Testis (tissue), 3 donors: ENCODE data around the gene CNPY1. TPM values are rescaled to one million over a fixed set of nuclear protein-coding genes. Genes with fewer than 3 reads are reported as not detected.

Experiments used
- DNase-seq: peaks from one replicate; pipeline ENCODE4 v3.0.0-alpha.2; 2019
- H3K27ac ChIP-seq, 2 donors: fragments of 200-600 bp; sonication (generic); one replicate each; pipeline ENCODE4 v1.5.1; 2019
- H3K27me3 ChIP-seq: fragments of 200-600 bp; sonication (generic); one replicate; pipeline ENCODE4 v1.5.1; 2019
- H3K36me3 ChIP-seq: fragments of 200-600 bp; sonication (generic); one replicate; pipeline ENCODE4 v1.5.1; 2017; ENCODE audit warnings: low read depth; ENCODE audit errors: missing control alignments
- H3K4me1 ChIP-seq: fragments of 200-600 bp; sonication (generic); one replicate; pipeline ENCODE4 v1.5.1; 2019
- H3K4me3 ChIP-seq, 2 donors: fragments of 200-600 bp; sonication (generic); one replicate each; pipeline ENCODE4 v1.5.1; 2017 to 2019
- H3K9me3 ChIP-seq: fragments of 200-600 bp; sonication (generic); one replicate; pipeline ENCODE4 v1.5.1; 2017
- POLR2A ChIP-seq: fragments of 450-650 bp; IDR thresholded peaks from one replicate; pipeline ENCODE4 v1.6.1; 2017; ENCODE audit warnings: antibody characterized with exemption, mild to moderate bottlenecking, moderate library complexity
- WGBS, 2 donors: methylation state at CpG; one replicate each; pipeline ENCODE4 v1.1.5; 2018; 5-methylcytosine and 5-hydroxymethylcytosine counted together
- intact Hi-C: fragments of 100-400 bp; cut with DNase I; formaldehyde crosslinking; loops from one replicate; pipeline ENCODE4 v1.15.1; 2023; ENCODE audit warnings: low total_unique reads
- polyA plus RNA-seq: library from polyadenylated mRNA; stranded (reverse); fragments of 350-450 nt; fragmentation: Illumina TruSeq; extraction: RNeasy Lipid Tissue Mini Kit (QIAGEN cat#74804); gene quantifications from one replicate; pipeline ENCODE4 v1.2.3, GENCODE V29; 2014; ENCODE audit warnings: low read depth, low replicate concordance; ENCODE audit not compliant: insufficient read depth
- total RNA-seq, 2 donors: library from RNA; depleted of rRNA; stranded (reverse); fragments of >200 nt; gene quantifications; one replicate each; pipeline ENCODE4 v1.2.3, GENCODE V29; 2016
- TF ChIP-seq, protein P1 (sequence below), 3 experiments: fragments of 450-650 bp in 2 of 3; fragments of 200-600 bp in 1 of 3; sonication (generic) in 1 of 3; IDR thresholded peaks; one replicate each; pipeline ENCODE4 v1.5.1; 2016 to 2019; ENCODE audit warnings: antibody characterized with exemption in 3 of 3, mild to moderate bottlenecking in 2 of 3, moderate library complexity in 1 of 3

CNPY1 gene
- total and polyA plus RNA-seq, 3 donors from 2014 or later: 0.25 to 0.47 (median 0.31) TPM

DNA sequence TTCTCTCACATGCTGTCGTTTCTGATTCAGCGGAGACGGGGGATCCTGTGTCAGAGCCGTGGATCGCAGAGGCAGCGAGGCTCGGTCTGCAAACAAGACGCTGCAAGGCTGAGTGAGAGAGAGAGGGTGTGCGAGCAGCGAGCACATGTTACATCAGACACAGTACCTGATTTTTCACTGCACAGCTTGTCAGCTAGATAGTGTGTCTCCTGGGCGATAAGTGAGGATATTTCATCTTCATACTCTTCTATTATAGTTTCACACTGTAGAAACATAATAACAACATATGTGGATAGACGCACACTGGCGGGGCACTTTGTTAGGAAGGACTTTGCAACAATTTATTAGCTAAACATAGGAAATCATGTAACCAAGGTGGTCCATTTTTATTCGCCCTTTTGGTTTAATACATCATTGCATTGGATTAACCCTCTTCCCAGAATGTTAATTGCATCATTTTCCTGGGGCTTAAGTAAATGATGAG lies 39.5 kb downstream of the CNPY1 start:
- DNase-seq: no peak
- no peaks in the 10 kb centered on the region for H3K27me3 ChIP-seq
- no peak overlapping the region for H3K27ac ChIP-seq
- no peak for TF ChIP-seq POLR2A
- TF ChIP-seq, protein P1, sequence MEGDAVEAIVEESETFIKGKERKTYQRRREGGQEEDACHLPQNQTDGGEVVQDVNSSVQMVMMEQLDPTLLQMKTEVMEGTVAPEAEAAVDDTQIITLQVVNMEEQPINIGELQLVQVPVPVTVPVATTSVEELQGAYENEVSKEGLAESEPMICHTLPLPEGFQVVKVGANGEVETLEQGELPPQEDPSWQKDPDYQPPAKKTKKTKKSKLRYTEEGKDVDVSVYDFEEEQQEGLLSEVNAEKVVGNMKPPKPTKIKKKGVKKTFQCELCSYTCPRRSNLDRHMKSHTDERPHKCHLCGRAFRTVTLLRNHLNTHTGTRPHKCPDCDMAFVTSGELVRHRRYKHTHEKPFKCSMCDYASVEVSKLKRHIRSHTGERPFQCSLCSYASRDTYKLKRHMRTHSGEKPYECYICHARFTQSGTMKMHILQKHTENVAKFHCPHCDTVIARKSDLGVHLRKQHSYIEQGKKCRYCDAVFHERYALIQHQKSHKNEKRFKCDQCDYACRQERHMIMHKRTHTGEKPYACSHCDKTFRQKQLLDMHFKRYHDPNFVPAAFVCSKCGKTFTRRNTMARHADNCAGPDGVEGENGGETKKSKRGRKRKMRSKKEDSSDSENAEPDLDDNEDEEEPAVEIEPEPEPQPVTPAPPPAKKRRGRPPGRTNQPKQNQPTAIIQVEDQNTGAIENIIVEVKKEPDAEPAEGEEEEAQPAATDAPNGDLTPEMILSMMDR (IDR thresholded peaks at IDR 0.05): no peak
- 41 to 62% methylated on average over 14 of the region's 14 CpGs for WGBS, 2 donors
- no peaks in the 10 kb centered on the region for H3K36me3 ChIP-seq
- no peaks in the 10 kb centered on the region for H3K9me3 ChIP-seq
- no peaks in the 10 kb centered on the region for H3K4me1 ChIP-seq
- intact Hi-C loops: no loop called here
- no peak overlapping the region for H3K4me3 ChIP-seq

- H3K9me3 ChIP-seq: no peaks in the 10 kb centered on the region
- no peak overlapping the region for H3K27ac ChIP-seq
- no peaks in the 10 kb centered on the region for H3K36me3 ChIP-seq
- no peak for DNase-seq
- no peak for TF ChIP-seq POLR2A
- TF ChIP-seq, protein P1 (IDR thresholded peaks at IDR 0.05): no peak
- H3K27me3 ChIP-seq: no peaks in the 10 kb centered on the region
- intact Hi-C loops: no loop called here
- H3K4me3 ChIP-seq: no peak overlapping the region
- WGBS, 2 donors: 61 to 67% methylated on average over 3 of the region's 3 CpGs
- H3K4me1 ChIP-seq: no peaks in the 10 kb centered on the region
Observed at GRCh38 chr7:155505422-155505793, 41.0 kb downstream of the CNPY1 start.

- TF ChIP-seq POLR2A: no peak
- TF ChIP-seq, protein P1 (IDR thresholded peaks at IDR 0.05): no peak
- Histone ChIP-seq H3K27ac (no peak overlapping the region), H3K9me3 (no peaks in the 10 kb centered on the region), H3K4me3 (peak overlapping the region in 1 of 2 donors; percentile 26), H3K27me3 (no peaks in the 10 kb centered on the region), H3K36me3 (no peaks in the 10 kb centered on the region), H3K4me1 (no peaks in the 10 kb centered on the region)
- intact Hi-C loops: no loop called here
- 47 to 63% methylated on average over 9 to 20 of the region's 26 CpGs for WGBS, 2 donors
- no peak for DNase-seq
Observed at GRCh38 chr7:155497149-155497901, 49.0 kb downstream of the CNPY1 start.

DNA sequence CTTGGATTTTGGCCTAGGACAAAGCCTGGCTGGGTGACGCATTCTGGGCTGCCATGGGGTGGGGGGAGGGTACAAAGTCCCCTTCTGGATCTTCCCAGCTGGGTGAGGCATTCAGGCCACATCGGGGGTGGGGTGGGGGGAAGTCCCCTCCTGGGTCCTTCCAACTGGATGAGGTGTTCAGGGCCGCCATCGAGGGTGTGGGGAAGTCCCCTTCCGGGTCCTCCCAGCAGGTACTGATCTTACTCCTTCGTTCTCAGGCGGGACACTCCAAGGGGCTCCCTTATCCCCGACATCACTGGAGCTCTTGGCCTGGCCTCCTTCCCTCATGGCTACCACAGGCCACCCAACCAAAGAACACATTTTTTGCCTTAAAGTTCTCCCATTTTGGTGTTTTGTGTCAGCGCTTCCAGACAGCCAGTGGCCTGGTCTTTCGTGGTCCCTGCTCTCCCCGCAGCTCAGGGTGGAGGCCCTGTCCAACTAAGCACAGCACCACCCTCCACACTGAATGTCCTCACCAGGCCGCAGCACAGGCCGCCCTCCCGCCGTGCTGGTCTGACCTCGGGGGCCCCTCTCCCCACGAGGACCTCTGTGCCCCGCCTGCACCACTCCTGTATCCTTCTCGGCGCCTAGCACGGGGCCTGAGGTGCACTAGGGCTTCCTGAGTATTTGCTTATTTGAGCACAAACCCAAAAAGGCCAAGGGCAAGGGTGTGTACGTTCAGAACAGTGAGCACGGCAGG lies 49.9 kb downstream of the CNPY1 start:
- H3K27ac ChIP-seq: no peak overlapping the region
- H3K27me3 ChIP-seq: no peaks in the 10 kb centered on the region
- intact Hi-C loops: no loop called here

More for the DNA sequence above, 49.9 kb downstream of the CNPY1 start:
- Histone ChIP-seq H3K4me1 (no peaks in the 10 kb centered on the region), H3K9me3 (no peaks in the 10 kb centered on the region), H3K4me3 (peak overlapping the region in 1 of 2 donors; percentile 26), H3K36me3 (no peaks in the 10 kb centered on the region)
- 61 to 80% methylated on average over 19 to 23 of the region's 23 CpGs for WGBS, 2 donors
- no peak for DNase-seq
- TF ChIP-seq POLR2A: no peak
- TF ChIP-seq, protein P1 (IDR thresholded peaks at IDR 0.05): no peak
